ENCODE data around the gene MOV10L1.
A peak's percentile ranks its signal among the peaks of the same experiment; 100 is the strongest.

MOV10L1 gene

DNA sequence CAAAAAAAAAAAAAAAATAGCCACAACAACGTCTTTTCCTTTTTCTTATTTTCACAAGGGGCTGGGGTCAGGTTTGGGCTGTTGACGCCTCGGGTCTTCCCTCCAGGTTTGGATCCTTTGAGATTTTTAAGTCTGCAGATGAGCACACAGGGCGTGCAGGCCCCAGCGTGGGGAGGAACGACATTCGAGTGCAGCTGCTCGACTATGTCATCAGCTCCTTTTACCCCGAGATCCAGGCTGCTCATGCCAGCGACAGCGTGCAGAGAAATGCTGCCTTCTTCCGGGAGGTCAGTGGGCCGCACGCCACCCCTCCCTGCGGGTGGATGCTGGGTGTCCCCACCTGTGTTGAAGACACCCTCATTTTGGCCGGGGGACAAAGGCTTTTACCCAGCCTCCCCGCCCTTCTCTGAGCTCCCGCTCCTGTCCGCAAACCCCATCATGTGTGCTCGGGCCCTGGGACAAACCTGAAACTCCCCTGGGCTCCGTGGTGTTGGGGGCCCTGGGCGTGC is 118.7 kb downstream of the MOV10L1 start:
- TF ChIP-seq EZH2 (IDR thresholded peaks at IDR 0.05; ENCODE audit: borderline replicate concordance, low read length) (no peak), CTCF (IDR thresholded peaks at IDR 0.05; ENCODE audit: low read length) (no peak)
- no peak overlapping the region for H3K9ac ChIP-seq (ENCODE audit: low read length)
- H3K4me2 ChIP-seq (ENCODE audit: low read length) = no peak overlapping the region
- H2AFZ ChIP-seq (ENCODE audit: low read length) = no peak overlapping the region
- H3K27me3 ChIP-seq (ENCODE audit: insufficient read depth, low read length) = no peaks in the 10 kb centered on the region
- peaks cover 77% of the 10 kb centered on the region for H3K36me3 ChIP-seq (ENCODE audit: insufficient read depth, low read length)
- H3K9me2 ChIP-seq (ENCODE audit: low read depth, low read length) = no peaks in the 10 kb centered on the region
- H3K27ac ChIP-seq (ENCODE audit: low read depth, low read length, poor library complexity, severe bottlenecking) = peak overlapping the region; percentile 71
- H3K9me3 ChIP-seq (ENCODE audit: low read length) = no peaks in the 10 kb centered on the region
- H3F3A ChIP-seq (ENCODE audit: insufficient read depth, low read length) = no peaks in the 10 kb centered on the region
- no peak overlapping the region for H3K4me3 ChIP-seq (ENCODE audit: low read depth, low read length, poor library complexity, severe bottlenecking)
- H3K4me1 ChIP-seq (ENCODE audit: insufficient read depth, low read length, severe bottlenecking) = peaks cover 30% of the 10 kb centered on the region
- H4K20me1 ChIP-seq (ENCODE audit: insufficient read depth, low read length) = no peaks in the 10 kb centered on the region
- H3K79me2 ChIP-seq (ENCODE audit: insufficient read depth, low read length) = peaks cover 12% of the 10 kb centered on the region

- H3K36me3 ChIP-seq (ENCODE audit: insufficient read depth, low read length) = peaks cover 78% of the 10 kb centered on the region
- no peak for TF ChIP-seq CTCF (IDR thresholded peaks at IDR 0.05; ENCODE audit: low read length)
- no peak for TF ChIP-seq EZH2 (IDR thresholded peaks at IDR 0.05; ENCODE audit: borderline replicate concordance, low read length)
- peaks cover 30% of the 10 kb centered on the region for H3K4me1 ChIP-seq (ENCODE audit: insufficient read depth, low read length, severe bottlenecking)
- H3F3A ChIP-seq (ENCODE audit: insufficient read depth, low read length) = no peaks in the 10 kb centered on the region
- H3K9ac ChIP-seq (ENCODE audit: low read length) = no peak overlapping the region
- H3K9me2 ChIP-seq (ENCODE audit: low read depth, low read length) = no peaks in the 10 kb centered on the region
- H3K27me3 ChIP-seq (ENCODE audit: insufficient read depth, low read length) = no peaks in the 10 kb centered on the region
- H4K20me1 ChIP-seq (ENCODE audit: insufficient read depth, low read length) = no peaks in the 10 kb centered on the region
- H3K79me2 ChIP-seq (ENCODE audit: insufficient read depth, low read length) = peaks cover 7% of the 10 kb centered on the region
- 0 out of 2 replicates have a peak overlapping the region, but pooled peaks have one; percentile 17 for H3K4me2 ChIP-seq (ENCODE audit: low read length)
- no peak overlapping the region for H3K4me3 ChIP-seq (ENCODE audit: low read depth, low read length, poor library complexity, severe bottlenecking)
- H2AFZ ChIP-seq (ENCODE audit: low read length) = no peak overlapping the region
- H3K27ac ChIP-seq (ENCODE audit: low read depth, low read length, poor library complexity, severe bottlenecking) = peak overlapping the region; percentile 71
- no peaks in the 10 kb centered on the region for H3K9me3 ChIP-seq (ENCODE audit: low read length)
Observed at GRCh38 chr22:50208939-50209892, 119.4 kb downstream of the MOV10L1 start.

GRCh38 chr22:50209893-50210292 is 120.1 kb downstream of the MOV10L1 start:
- TF ChIP-seq EZH2 (IDR thresholded peaks at IDR 0.05; ENCODE audit: borderline replicate concordance, low read length) (no peak), CTCF (IDR thresholded peaks at IDR 0.05; ENCODE audit: low read length) (peak; percentile 94)
- H3K27ac ChIP-seq (ENCODE audit: low read depth, low read length, poor library complexity, severe bottlenecking) = no peak overlapping the region
- H3K79me2 ChIP-seq (ENCODE audit: insufficient read depth, low read length) = peaks cover 7% of the 10 kb centered on the region
- H3K4me2 ChIP-seq (ENCODE audit: low read length) = no peak overlapping the region
- H3K9ac ChIP-seq (ENCODE audit: low read length) = no peak overlapping the region
- peaks cover 24% of the 10 kb centered on the region for H3K4me1 ChIP-seq (ENCODE audit: insufficient read depth, low read length, severe bottlenecking)
- H3F3A ChIP-seq (ENCODE audit: insufficient read depth, low read length) = no peaks in the 10 kb centered on the region
- H3K27me3 ChIP-seq (ENCODE audit: insufficient read depth, low read length) = no peaks in the 10 kb centered on the region
- no peaks in the 10 kb centered on the region for H3K9me2 ChIP-seq (ENCODE audit: low read depth, low read length)
- H3K4me3 ChIP-seq (ENCODE audit: low read depth, low read length, poor library complexity, severe bottlenecking) = no peak overlapping the region
- H3K36me3 ChIP-seq (ENCODE audit: insufficient read depth, low read length) = peaks cover 79% of the 10 kb centered on the region
- no peaks in the 10 kb centered on the region for H4K20me1 ChIP-seq (ENCODE audit: insufficient read depth, low read length)
- no peak overlapping the region for H2AFZ ChIP-seq (ENCODE audit: low read length)
- no peaks in the 10 kb centered on the region for H3K9me3 ChIP-seq (ENCODE audit: low read length)
